Mesendoderm (in vitro differentiated cells): ENCODE data around the gene ZNF584.
"Not testable (repeated sequence)": the region's sequence is repeated elsewhere in the genome, so short reads cannot be mapped to it uniquely, and the experiment has no call there.

ENCODE experiments used
- DNase-seq: peaks from one replicate; pipeline ENCODE4 v3.0.0; 2013
- H2AK5ac ChIP-seq: 2 replicates; pipeline ENCODE4 v1.6.1; 2013; ENCODE audit warnings: low read length, inconsistent platforms
- H2BK120ac ChIP-seq: 2 replicates; pipeline ENCODE4 v1.6.1; 2013; ENCODE audit warnings: low read depth, mild to moderate bottlenecking, low read length, moderate library complexity, mixed read lengths
- H2BK15ac ChIP-seq: replicated peaks from 2 replicates; pipeline ENCODE4 v1.6.1; 2013; ENCODE audit warnings: low read depth, mild to moderate bottlenecking, moderate library complexity
- H2BK5ac ChIP-seq: 2 replicates; pipeline ENCODE4 v1.6.1; 2013; ENCODE audit warnings: low read length, inconsistent platforms
- H3K18ac ChIP-seq: 2 replicates; pipeline ENCODE4 v1.6.1; 2013; ENCODE audit warnings: mild to moderate bottlenecking, low read length, mixed read lengths
- H3K23ac ChIP-seq: one replicate; pipeline ENCODE4 v1.6.1; 2013; ENCODE audit warnings: low read length
- H3K27ac ChIP-seq: 2 replicates; pipeline ENCODE4 v1.5.1; 2013; ENCODE audit warnings: low read depth, mild to moderate bottlenecking, inconsistent platforms, low read length, moderate library complexity
- H3K27me3 ChIP-seq: 2 replicates; pipeline ENCODE4 v1.6.1; 2013; ENCODE audit warnings: low read length, control low read depth, mild to moderate bottlenecking, inconsistent platforms; ENCODE audit not compliant: insufficient read depth, poor library complexity
- H3K36me3 ChIP-seq: 2 replicates; pipeline ENCODE4 v1.6.1; 2013; ENCODE audit warnings: low read length, inconsistent platforms; ENCODE audit not compliant: control insufficient read depth, insufficient read depth
- H3K4ac ChIP-seq: one replicate; pipeline ENCODE4 v1.6.1; 2013; ENCODE audit warnings: low read depth, mild to moderate bottlenecking, low read length, moderate library complexity
- H3K4me1 ChIP-seq: 2 replicates; pipeline ENCODE4 v1.6.1; 2013; ENCODE audit warnings: low read depth, low read length, inconsistent platforms; ENCODE audit not compliant: control insufficient read depth
- H3K4me2 ChIP-seq: 2 replicates; pipeline ENCODE4 v1.6.1; 2013; ENCODE audit warnings: low read length
- H3K4me3 ChIP-seq: 2 replicates; pipeline ENCODE4 v1.5.1; 2013; ENCODE audit warnings: mild to moderate bottlenecking, low read length
- H3K56ac ChIP-seq: one replicate; pipeline ENCODE4 v1.6.1; 2013; ENCODE audit warnings: low read length
- H3K79me1 ChIP-seq: 2 replicates; pipeline ENCODE4 v1.6.1; 2013; ENCODE audit warnings: low read length, inconsistent platforms
- H3K79me2 ChIP-seq: 2 replicates; pipeline ENCODE4 v1.6.1; 2013; ENCODE audit warnings: mild to moderate bottlenecking, low read length; ENCODE audit not compliant: control insufficient read depth, insufficient read depth
- H3K9ac ChIP-seq: 2 replicates; pipeline ENCODE4 v1.6.1; 2013; ENCODE audit warnings: low read length, inconsistent platforms
- H4K5ac ChIP-seq: one replicate; pipeline ENCODE4 v1.6.1; 2013; ENCODE audit warnings: low read length
- H4K8ac ChIP-seq: one replicate; pipeline ENCODE4 v1.6.1; 2013; ENCODE audit warnings: low read depth, mild to moderate bottlenecking, control low read depth, low read length, moderate library complexity
- WGBS: extraction: QIAGEN DNeasy Blood & Tissue Kit; methylation state at CpG from one replicate; pipeline ENCODE4 v1.1.7; 2013; ENCODE audit warnings: low lambda C conversion rate, missing lambda C conversion rate; ENCODE audit not compliant: insufficient coverage; ENCODE audit errors: extremely low coverage; 5-methylcytosine and 5-hydroxymethylcytosine counted together

ZNF584 gene

GRCh38 chr19:58434217-58434616 is 25.8 kb downstream of the ZNF584 start:
- Histone ChIP-seq H3K79me1 (no peaks in the 10 kb centered on the region), H3K18ac (no peak overlapping the region), H2BK5ac (no peak overlapping the region), H3K27ac (no peak overlapping the region), H3K27me3 (no peaks in the 10 kb centered on the region), H2BK120ac (no peak overlapping the region), H2BK15ac (no peak overlapping the region), H3K4ac (no peak overlapping the region), H4K5ac (no peak overlapping the region), H3K56ac (no peak overlapping the region), H2AK5ac (no peak overlapping the region), H3K4me1 (no peaks in the 10 kb centered on the region), H4K8ac (no peak overlapping the region), H3K36me3 (peaks cover 11% of the 10 kb centered on the region), H3K4me3 (peak overlapping the region; percentile 37), H3K9ac (no peak overlapping the region), H3K79me2 (no peaks in the 10 kb centered on the region), H3K4me2 (no peak overlapping the region), H3K23ac (no peak overlapping the region)
- DNase-seq: no peak
- no CpG with 5 or more reads among the region's 2 CpGs for WGBS

- Histone ChIP-seq H3K4me3 (peak within 1 kb of the TSS; percentile 71), H3K23ac (no peak within 1 kb of the TSS), H3K4me1 (no peaks in the 10 kb centered on the region), H3K79me2 (no peaks in the 10 kb centered on the region), H3K4me2 (peak within 1 kb of the TSS; percentile 75), H3K4ac (no peak within 1 kb of the TSS), H3K36me3 (peaks cover under 1% of the 10 kb centered on the region), H3K27ac (no peak within 1 kb of the TSS), H2BK15ac (no peak within 1 kb of the TSS), H3K79me1 (no peaks in the 10 kb centered on the region), H2AK5ac (no peak within 1 kb of the TSS), H3K27me3 (no peaks in the 10 kb centered on the region), H4K8ac (peak within 1 kb of the TSS; percentile 41), H3K18ac (no peak within 1 kb of the TSS), H3K56ac (peak within 1 kb of the TSS; percentile 90), H3K9ac (peak within 1 kb of the TSS; percentile 74), H2BK120ac (no peak within 1 kb of the TSS), H4K5ac (no peak within 1 kb of the TSS), H2BK5ac (no peak within 1 kb of the TSS)
- peak; percentile 100 for DNase-seq
- no CpG with 5 or more reads among the region's 59 CpGs for WGBS
Measured at GRCh38 chr19:58439576-58440554, 31.4 kb downstream of the ZNF584 start, which contains the start of gene ZNF132. Gene ZNF132, minus strand, starts transcription at chr19:58440153. Its CDS starts 332 bp downstream, at chr19:58439821.

- H2AK5ac ChIP-seq: no peak overlapping the region
- no peak overlapping the region for H3K4ac ChIP-seq
- H3K27me3 ChIP-seq: no peaks in the 10 kb centered on the region
- no peak overlapping the region for H3K23ac ChIP-seq
- no peak overlapping the region for H4K8ac ChIP-seq
- H3K27ac ChIP-seq: no peak overlapping the region
- H2BK15ac ChIP-seq: no peak overlapping the region
- DNase-seq: no peak
- no peak overlapping the region for H3K56ac ChIP-seq
- no peaks in the 10 kb centered on the region for H3K79me2 ChIP-seq
- no CpG with 5 or more reads among the region's 31 CpGs for WGBS
- no peak overlapping the region for H4K5ac ChIP-seq
- no peaks in the 10 kb centered on the region for H3K4me1 ChIP-seq
- H2BK5ac ChIP-seq: no peak overlapping the region
- H3K9ac ChIP-seq: no peak overlapping the region
- H3K18ac ChIP-seq: no peak overlapping the region
- H3K79me1 ChIP-seq: no peaks in the 10 kb centered on the region
- H3K4me2 ChIP-seq: peak overlapping the region; percentile 50
- no peak overlapping the region for H2BK120ac ChIP-seq
- H3K4me3 ChIP-seq: peak overlapping the region; percentile 16
- H3K36me3 ChIP-seq: no peaks in the 10 kb centered on the region
Measured at GRCh38 chr19:58440556-58440955, 32.1 kb downstream of the ZNF584 start.

GRCh38 chr19:58442986-58443385 is 34.5 kb downstream of the ZNF584 start:
- H3K23ac ChIP-seq, H3K4ac ChIP-seq, H3K4me3 ChIP-seq, H3K79me1 ChIP-seq, H2BK5ac ChIP-seq, H2BK15ac ChIP-seq, H3K56ac ChIP-seq, H4K5ac ChIP-seq, H2AK5ac ChIP-seq, H3K27me3 ChIP-seq, H3K4me2 ChIP-seq, H3K9ac ChIP-seq, H2BK120ac ChIP-seq, DNase-seq, H3K27ac ChIP-seq, H3K4me1 ChIP-seq, H3K79me2 ChIP-seq, H4K8ac ChIP-seq, H3K36me3 ChIP-seq, H3K18ac ChIP-seq: not testable (repeated sequence)
- no CpG with 5 or more reads among the region's 7 CpGs for WGBS

GRCh38 chr19:58448860-58449259 is 40.4 kb downstream of the ZNF584 start:
- not testable (repeated sequence) for H2AK5ac ChIP-seq, H3K27ac ChIP-seq, H3K36me3 ChIP-seq, H4K8ac ChIP-seq, H3K23ac ChIP-seq, H3K18ac ChIP-seq, H4K5ac ChIP-seq, H3K27me3 ChIP-seq, H3K4ac ChIP-seq, H3K4me2 ChIP-seq, H2BK5ac ChIP-seq, H3K79me1 ChIP-seq, H3K56ac ChIP-seq, H2BK120ac ChIP-seq, DNase-seq, H3K9ac ChIP-seq, H3K79me2 ChIP-seq, H3K4me3 ChIP-seq, H3K4me1 ChIP-seq, H2BK15ac ChIP-seq
- no CpG with 5 or more reads among the region's 3 CpGs for whole genome bisulfite sequencing
